ENCODE data around the gene UQCC2. TPM values are rescaled to one million over a fixed set of nuclear protein-coding genes. Genes with fewer than 3 reads are reported as not detected.

Gene UQCC2
- total RNA-seq, 4 donors from 2014 or later: 11.3 to 39.4 (median 21.7) TPM

GRCh38 chr6:33670086-33670660 is 41.3 kb downstream of the UQCC2 start:
- Histone ChIP-seq H3K27me3 (no peaks in the 10 kb centered on the region), H3K9me3 (no peaks in the 10 kb centered on the region), H3K36me3 (peaks cover 95% of the 10 kb centered on the region), H3K4me3 (no peak overlapping the region), H3K4me1 (peaks cover 7% of the 10 kb centered on the region), H3K27ac (peak overlapping the region; percentile 33)
- whole genome bisulfite sequencing: 89% methylated on average over 20 of the region's 21 CpGs
- DNase-seq (ENCODE audit: low spot score in 2 of 2): no peak
- no peak for TF ChIP-seq POLR2AphosphoS5 (IDR thresholded peaks at IDR 0.05)
- no peak for TF ChIP-seq POLR2A (IDR thresholded peaks at IDR 0.05)
- TF ChIP-seq EP300 (IDR thresholded peaks at IDR 0.05): no peak
- no peak for TF ChIP-seq CTCF (IDR thresholded peaks at IDR 0.05)

DNA sequence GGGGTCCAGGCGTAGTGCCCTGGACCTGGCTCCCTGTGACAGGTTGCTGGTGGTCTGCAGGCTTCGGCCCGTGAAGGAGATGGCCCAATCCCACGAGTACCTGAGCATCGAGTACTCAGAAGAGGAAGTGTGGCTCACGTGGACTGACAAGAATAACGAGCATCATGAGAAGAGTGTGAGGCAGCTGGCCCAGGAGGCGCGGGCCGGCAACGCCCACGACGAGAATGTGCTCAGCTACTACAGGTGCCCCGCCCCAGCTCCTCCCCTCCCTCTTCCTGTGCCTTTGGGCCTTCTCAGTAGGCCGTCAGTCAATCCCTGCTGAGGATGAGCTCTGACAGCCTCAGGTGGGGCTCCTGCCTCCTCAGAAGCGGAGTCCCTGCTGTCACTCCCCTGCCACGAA is 42.6 kb downstream of the UQCC2 start:
- peak overlapping the region; percentile 40 for H3K27ac ChIP-seq
- WGBS: 51% methylated on average over 16 of the region's 17 CpGs
- H3K4me1 ChIP-seq: peaks cover 7% of the 10 kb centered on the region
- no peak overlapping the region for H3K4me3 ChIP-seq
- peaks cover 95% of the 10 kb centered on the region for H3K36me3 ChIP-seq
- no peaks in the 10 kb centered on the region for H3K27me3 ChIP-seq
- DNase-seq (ENCODE audit: low spot score in 2 of 2): peak in 1 of 2 donors; percentile 70
- H3K9me3 ChIP-seq: no peaks in the 10 kb centered on the region
- TF ChIP-seq EP300 (IDR thresholded peaks at IDR 0.05) (no peak), CTCF (IDR thresholded peaks at IDR 0.05) (no peak), POLR2AphosphoS5 (IDR thresholded peaks at IDR 0.05) (no peak), POLR2A (IDR thresholded peaks at IDR 0.05) (no peak)

DNA sequence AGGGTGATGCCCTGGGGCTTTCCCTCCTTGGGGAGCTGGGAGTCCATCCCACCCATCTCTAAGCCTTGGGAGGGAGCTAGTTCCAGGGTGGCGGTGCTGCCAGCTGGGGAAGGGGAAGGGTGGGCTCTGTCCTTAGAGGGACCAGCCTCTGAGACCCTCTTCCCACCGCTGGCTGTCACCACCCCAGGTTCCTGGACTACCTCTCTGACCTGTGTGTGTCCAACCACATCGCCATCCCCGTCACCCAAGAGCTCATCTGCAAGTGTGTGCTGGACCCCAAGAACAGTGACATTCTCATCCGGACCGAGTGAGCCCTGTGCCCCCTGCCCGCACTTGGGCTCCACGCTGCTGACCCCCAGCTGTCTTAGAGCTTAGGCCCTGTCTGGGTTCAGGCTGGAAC is 43.2 kb downstream of the UQCC2 start:
- 94% methylated on average over 7 of the region's 8 CpGs for WGBS

DNA sequence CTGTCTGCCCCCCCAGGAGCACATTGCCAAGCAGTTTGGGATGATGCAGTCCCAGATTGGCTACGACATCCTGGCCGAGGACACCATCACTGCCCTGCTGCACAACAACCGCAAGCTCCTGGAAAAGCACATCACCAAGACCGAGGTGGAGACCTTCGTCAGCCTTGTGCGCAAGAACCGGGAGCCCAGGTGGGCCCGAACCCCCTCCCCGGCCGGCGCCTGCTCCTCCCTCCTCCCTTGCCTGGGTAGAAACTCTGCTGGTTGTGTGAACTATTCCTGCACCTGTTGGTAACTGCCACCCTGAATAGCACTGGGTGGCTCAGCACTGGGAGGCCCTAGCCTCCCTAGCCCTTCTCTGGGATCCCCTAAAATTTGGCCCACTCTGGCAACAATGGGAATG is 43.7 kb downstream of the UQCC2 start:
- peaks cover 7% of the 10 kb centered on the region for H3K4me1 ChIP-seq
- no peak overlapping the region for H3K4me3 ChIP-seq
- no peak for DNase-seq (ENCODE audit: low spot score in 2 of 2)
- no peaks in the 10 kb centered on the region for H3K9me3 ChIP-seq
- WGBS: 77% methylated on average over 10 of the region's 11 CpGs
- H3K27me3 ChIP-seq: no peaks in the 10 kb centered on the region
- TF ChIP-seq CTCF (IDR thresholded peaks at IDR 0.05): no peak
- TF ChIP-seq EP300 (IDR thresholded peaks at IDR 0.05): no peak
- TF ChIP-seq POLR2AphosphoS5 (IDR thresholded peaks at IDR 0.05): no peak
- TF ChIP-seq POLR2A (IDR thresholded peaks at IDR 0.05): no peak
- H3K27ac ChIP-seq: no peak overlapping the region
- peaks cover 95% of the 10 kb centered on the region for H3K36me3 ChIP-seq

More for the DNA sequence above, 43.2 kb downstream of the UQCC2 start:
- TF ChIP-seq EP300 (IDR thresholded peaks at IDR 0.05): no peak
- no peak for TF ChIP-seq POLR2AphosphoS5 (IDR thresholded peaks at IDR 0.05)
- no peak for TF ChIP-seq CTCF (IDR thresholded peaks at IDR 0.05)
- no peak for TF ChIP-seq POLR2A (IDR thresholded peaks at IDR 0.05)
- Histone ChIP-seq H3K4me3 (no peak overlapping the region), H3K27me3 (no peaks in the 10 kb centered on the region), H3K4me1 (peaks cover 7% of the 10 kb centered on the region), H3K36me3 (peaks cover 95% of the 10 kb centered on the region), H3K9me3 (no peaks in the 10 kb centered on the region), H3K27ac (no peak overlapping the region)
- DNase-seq (ENCODE audit: low spot score in 2 of 2): peak in 1 of 2 donors; percentile 59

DNA sequence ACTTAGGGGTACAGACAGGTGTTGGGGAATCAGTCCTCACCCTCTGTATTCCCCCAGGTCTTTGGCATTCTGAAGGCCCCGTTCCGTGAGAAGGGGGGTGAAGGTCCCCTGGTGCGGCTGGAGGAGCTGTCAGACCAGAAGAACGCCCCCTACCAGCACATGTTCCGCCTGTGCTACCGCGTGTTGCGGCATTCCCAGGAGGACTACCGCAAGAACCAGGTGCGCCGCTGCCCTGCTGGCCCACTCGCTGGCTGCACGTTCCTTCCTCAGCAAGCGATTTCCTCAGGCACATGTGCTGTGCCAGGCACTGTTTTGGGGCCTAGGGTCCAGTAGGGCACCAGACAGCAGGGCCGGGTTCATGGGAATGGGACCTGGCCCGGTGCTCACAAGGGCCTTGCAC is 44.4 kb downstream of the UQCC2 start:
- WGBS: no CpG with 5 or more reads among the region's 16 CpGs
- TF ChIP-seq POLR2A (IDR thresholded peaks at IDR 0.05) (no peak), EP300 (IDR thresholded peaks at IDR 0.05) (no peak), CTCF (IDR thresholded peaks at IDR 0.05) (no peak)
- peaks cover 99% of the 10 kb centered on the region for H3K36me3 ChIP-seq
- H3K27ac ChIP-seq: no peak overlapping the region
- no peak overlapping the region for H3K4me3 ChIP-seq
- DNase-seq (ENCODE audit: low spot score in 2 of 2): peak in 1 of 2 donors; percentile 53
- H3K4me1 ChIP-seq: peaks cover 12% of the 10 kb centered on the region
- H3K27me3 ChIP-seq: no peaks in the 10 kb centered on the region
- no peaks in the 10 kb centered on the region for H3K9me3 ChIP-seq

Measured in suprapubic skin (tissue), 4 donors.